H1 (cell line): ENCODE measurements around the gene B4GALNT3. TPM values are rescaled to one million over a fixed set of nuclear protein-coding genes. Genes with fewer than 3 reads are reported as not detected.

Experiments used
- CTCF ChIA-PET: fragments of 300-600 bp; sonication (Branson Sonifier 250); formaldehyde crosslinking; loops from one replicate; lab custom pipeline; 2021; ENCODE audit not compliant: partially characterized antibody; lab: Charles Lee
- POLR2A ChIA-PET: fragments of 300-600 bp; sonication (Branson Sonifier 250); formaldehyde crosslinking; loops from one replicate; lab custom pipeline; 2021; ENCODE audit warnings: inconsistent platforms; ENCODE audit not compliant: partially characterized antibody; lab: Charles Lee
- DNase-seq, 2 experiments: peaks; one replicate each; pipeline versions ENCODE4 v3.0.0 to v3.0.0-alpha.2; 2010 to 2022; ENCODE audit warnings: low spot score in 2 of 2, low read depth in 1 of 2, mixed read lengths in 1 of 2
- FAIRE-seq: peaks from 2 replicates; lab custom pipeline; 2011; peaks lifted over from hg19 to GRCh38; lab: Jason Lieb, UNC
- H2AFZ ChIP-seq: 2 replicates; pipeline ENCODE4 v1.8.1; 2012; ENCODE audit warnings: low read length, inconsistent platforms
- H2AK5ac ChIP-seq: 2 replicates; pipeline ENCODE4 v1.6.1; 2013; ENCODE audit warnings: low read depth, low read length
- H2BK120ac ChIP-seq: replicated peaks from 2 replicates; pipeline ENCODE3; 2013; ENCODE audit warnings: low read depth, low read length, inconsistent platforms
- H2BK12ac ChIP-seq: 2 replicates; pipeline ENCODE4 v1.6.1; 2013; ENCODE audit warnings: low read depth, low read length
- H2BK15ac ChIP-seq: 2 replicates; pipeline ENCODE4 v1.6.1; 2013; ENCODE audit warnings: low read length
- H2BK20ac ChIP-seq: 2 replicates; pipeline ENCODE4 v1.6.1; 2013; ENCODE audit warnings: low read length
- H2BK5ac ChIP-seq: 2 replicates; pipeline ENCODE4 v1.6.1; 2013; ENCODE audit warnings: low read depth, low read length
- H3K14ac ChIP-seq: 2 replicates; pipeline ENCODE4 v1.6.1; 2013; ENCODE audit warnings: inconsistent platforms; ENCODE audit not compliant: insufficient read length
- H3K18ac ChIP-seq: 2 replicates; pipeline ENCODE4 v1.6.1; 2013; ENCODE audit warnings: low read length; ENCODE audit errors: extremely low read depth
- H3K23ac ChIP-seq: 2 replicates; pipeline ENCODE4 v1.6.1; 2013; ENCODE audit warnings: inconsistent platforms; ENCODE audit not compliant: insufficient read length
- H3K23me2 ChIP-seq: 2 replicates; pipeline ENCODE4 v1.6.1; 2013; ENCODE audit warnings: low read depth, low read length
- H3K27ac ChIP-seq: 2 replicates; pipeline ENCODE4 v1.6.1; 2011; ENCODE audit warnings: low read depth, low read length, inconsistent platforms
- H3K27me3 ChIP-seq, 4 experiments: replicated peaks in 1 of 4; 1 replicate in 1 of 4; 2 replicates in 3 of 4; pipeline versions ENCODE4 v1.6.1 to v1.8.1; 2011 to 2013; ENCODE audit warnings: low read length in 3 of 4, mild to moderate bottlenecking in 3 of 4, inconsistent platforms in 2 of 4, mixed read lengths in 2 of 4, moderate library complexity in 1 of 4; ENCODE audit not compliant: control insufficient read depth in 3 of 4, insufficient read depth in 3 of 4; ENCODE audit errors: extremely low read depth in 1 of 4
- H3K36me3 ChIP-seq, 4 experiments: 2 replicates each; pipeline versions ENCODE4 v1.6.1 to v1.8.1; 2011 to 2013; ENCODE audit warnings: mild to moderate bottlenecking in 4 of 4, low read length in 3 of 4, moderate library complexity in 2 of 4, control low read depth in 1 of 4, inconsistent platforms in 1 of 4; ENCODE audit not compliant: insufficient read depth in 4 of 4, control insufficient read depth in 2 of 4
- H3K4ac ChIP-seq: replicated peaks from 2 replicates; pipeline ENCODE3; 2013; ENCODE audit warnings: low read length, low read depth, mixed read lengths, inconsistent platforms; ENCODE audit not compliant: insufficient read length
- H3K4me1 ChIP-seq, 4 experiments: replicated peaks in 1 of 4; 1 replicate in 1 of 4; 2 replicates in 3 of 4; pipeline versions ENCODE4 v1.6.1 to v1.8.1; 2011 to 2013; ENCODE audit warnings: low read length in 3 of 4, inconsistent platforms in 2 of 4, mixed read lengths in 1 of 4; ENCODE audit not compliant: insufficient read depth in 4 of 4, control insufficient read depth in 3 of 4
- H3K4me2 ChIP-seq, 2 experiments: 2 replicates each; pipeline versions ENCODE4 v1.6.1 to v1.8.1; 2011 to 2013; ENCODE audit warnings: low read depth in 2 of 2, low read length in 2 of 2, control low read depth in 1 of 2, inconsistent platforms in 1 of 2, mild to moderate bottlenecking in 1 of 2; ENCODE audit not compliant: insufficient read depth in 1 of 2
- H3K4me3 ChIP-seq, 4 experiments: fragments of 200-600, 300-600 bp in 1 of 4; sonication (generic), shearing (Covaris generic), sonication (Bioruptor Twin) in 1 of 4; 2 replicates each; pipeline versions ENCODE4 v1.5.1 to v1.8.1; 2011 to 2016; ENCODE audit warnings: low read length in 4 of 4, low read depth in 3 of 4, control low read depth in 2 of 4, inconsistent platforms in 2 of 4, mild to moderate bottlenecking in 2 of 4, mixed read lengths in 1 of 4, moderate library complexity in 1 of 4; ENCODE audit not compliant: insufficient read depth in 2 of 4; ENCODE audit errors: extremely low read depth in 1 of 4
- H3K56ac ChIP-seq: replicated peaks from 2 replicates; pipeline ENCODE3; 2013; ENCODE audit warnings: low read depth, mild to moderate bottlenecking, mixed read lengths, low read length, inconsistent platforms; ENCODE audit not compliant: insufficient read length
- H3K79me1 ChIP-seq: 2 replicates; pipeline ENCODE4 v1.6.1; 2013; ENCODE audit warnings: low read depth, low read length, control low read depth
- H3K79me2 ChIP-seq, 2 experiments: 2 replicates each; pipeline versions ENCODE4 v1.6.1 to v1.8.1; 2012 to 2013; ENCODE audit warnings: low read length in 2 of 2, mild to moderate bottlenecking in 2 of 2, inconsistent platforms in 1 of 2; ENCODE audit not compliant: insufficient read depth in 2 of 2, control insufficient read depth in 1 of 2
- H3K9ac ChIP-seq, 4 experiments: replicated peaks in 1 of 4; 1 replicate in 1 of 4; 2 replicates in 3 of 4; pipeline versions ENCODE4 v1.6.1 to v1.8.1; 2011 to 2013; ENCODE audit warnings: low read depth in 3 of 4, low read length in 3 of 4, control low read depth in 2 of 4, mild to moderate bottlenecking in 2 of 4, moderate library complexity in 2 of 4, inconsistent platforms in 1 of 4; ENCODE audit errors: extremely low read depth in 1 of 4
- H3K9me3 ChIP-seq, 2 experiments: 2 replicates each; pipeline versions ENCODE4 v1.6.1 to v1.8.1; 2012 to 2013; ENCODE audit warnings: mild to moderate bottlenecking in 2 of 2, moderate library complexity in 2 of 2, control low read depth in 1 of 2, inconsistent platforms in 1 of 2, low read depth in 1 of 2, low read length in 1 of 2, mixed read lengths in 1 of 2; ENCODE audit not compliant: insufficient read depth in 2 of 2
- H4K20me1 ChIP-seq, 2 experiments: replicated peaks in 1 of 2; 2 replicates each; pipeline versions ENCODE3 to v1.8.1; 2011 to 2013; ENCODE audit warnings: inconsistent platforms in 2 of 2, low read length in 2 of 2, mild to moderate bottlenecking in 1 of 2; ENCODE audit not compliant: insufficient read depth in 2 of 2, control insufficient read depth in 1 of 2
- H4K5ac ChIP-seq: 2 replicates; pipeline ENCODE4 v1.6.1; 2013; ENCODE audit warnings: low read length, low read depth, mixed read lengths, inconsistent platforms; ENCODE audit not compliant: insufficient read length
- H4K8ac ChIP-seq: 2 replicates; pipeline ENCODE4 v1.8.0; 2013; ENCODE audit warnings: mild to moderate bottlenecking, moderate library complexity, low read length, inconsistent platforms; ENCODE audit not compliant: insufficient read depth; ENCODE audit errors: extremely low read depth
- H4K91ac ChIP-seq: replicated peaks from 2 replicates; pipeline ENCODE3; 2013; ENCODE audit warnings: low read length, mixed read lengths, inconsistent platforms; ENCODE audit not compliant: insufficient read length
- ASH2L ChIP-seq: fragments of 200-600, 300-600 bp; sonication (generic); IDR thresholded peaks from one replicate; pipeline ENCODE4 v1.7.1; 2017; ENCODE audit warnings: low read length
- BRCA1 ChIP-seq: IDR thresholded peaks from 2 replicates; pipeline ENCODE4 v1.6.1; 2012; ENCODE audit warnings: low read depth, low read length, improper control_type of control experiment
- CBX5 ChIP-seq: fragments of 300-800, 300-1000 bp; sonication (generic); IDR thresholded peaks from 2 replicates; pipeline ENCODE4 v1.7.1; 2016; ENCODE audit warnings: antibody characterized with exemption, low read length, low read depth
- E2F6 ChIP-seq: IDR thresholded peaks from 2 replicates; pipeline ENCODE4 v1.6.1; 2012; ENCODE audit warnings: inconsistent platforms
- SP1 ChIP-seq: IDR thresholded peaks from 2 replicates; pipeline ENCODE4 v1.6.1; 2011; ENCODE audit warnings: low read depth, low read length
- SP4 ChIP-seq: IDR thresholded peaks from 2 replicates; pipeline ENCODE4 v1.6.1; 2012; ENCODE audit warnings: low read length, inconsistent platforms
- SUZ12 ChIP-seq: fragments of 200-600 bp; sonication (generic); IDR thresholded peaks from 2 replicates; pipeline ENCODE4 v1.6.1; 2012; ENCODE audit warnings: mild to moderate bottlenecking, inconsistent platforms, low read length, moderate library complexity, mixed read lengths
- TAF7 ChIP-seq: optimal IDR thresholded peaks from 2 replicates; pipeline ENCODE3; 2011; ENCODE audit warnings: low read depth, mild to moderate bottlenecking, inconsistent platforms, low read length, moderate library complexity, borderline replicate concordance
- TBP ChIP-seq: IDR thresholded peaks from 2 replicates; pipeline ENCODE4 v1.6.1; 2011; ENCODE audit warnings: low read depth, low read length, improper control_type of control experiment
- TEAD4 ChIP-seq: IDR thresholded peaks from 2 replicates; pipeline ENCODE4 v1.6.1; 2012; ENCODE audit warnings: low read depth, low read length, inconsistent platforms, mixed read lengths
- YY1 ChIP-seq: IDR thresholded peaks from 2 replicates; pipeline ENCODE4 v1.6.1; 2011; ENCODE audit warnings: low read depth, mild to moderate bottlenecking, low read length
- WGBS, 2 experiments: shearing (Covaris generic) in 1 of 2; methylation state at CpG; one replicate each; pipeline versions ENCODE4 v1.1.6 to v1.1.7; 2013 to 2015; ENCODE audit warnings: low lambda C conversion rate in 2 of 2, mixed read lengths in 2 of 2, inconsistent platforms in 1 of 2, low coverage in 1 of 2, missing lambda C conversion rate in 1 of 2; ENCODE audit not compliant: insufficient replicate concordance in 2 of 2, insufficient coverage in 1 of 2, insufficient read length in 1 of 2; ENCODE audit errors: extremely low coverage in 1 of 2, missing lambda C conversion rate in 1 of 2; 5-methylcytosine and 5-hydroxymethylcytosine counted together
- polyA plus RNA-seq, 7 experiments: library from polyadenylated mRNA; depleted of rRNA in 3 of 7; stranded (reverse) in 5 of 7; unstranded in 2 of 7; fragments of >200 nt in 5 of 7; fragments of 200-250 nt in 2 of 7; gene quantifications; 1 replicate in 5 of 7; 2 replicates in 1 of 7; 4 replicates in 1 of 7; pipeline versions ENCODE4 v1.2.1 to v1.2.3, GENCODE V29; 2011 to 2013; ENCODE audit warnings: missing spikeins in 2 of 7, mixed read lengths in 2 of 7
- total RNA-seq: library from RNA; stranded (reverse); fragmentation: NEBNext Ultra II Directional; extraction: Animal tissue kit (Norgen Biotek cat#: 25700); gene quantifications from 2 replicates; pipeline ENCODE4 v1.2.1, GENCODE V29; 2021
- TF ChIP-seq, protein P1 (sequence below), 3 experiments: IDR thresholded peaks; 1 replicate in 2 of 3; 2 replicates in 1 of 3; pipeline versions ENCODE4 v1.5.1 to v1.6.1; 2011; ENCODE audit warnings: low read length in 3 of 3, mild to moderate bottlenecking in 3 of 3, inconsistent platforms in 2 of 3, low read depth in 1 of 3, moderate library complexity in 1 of 3; ENCODE audit not compliant: insufficient read depth in 1 of 3; ENCODE audit errors: control extremely low read depth in 1 of 3

The B4GALNT3 gene
- total and polyA plus RNA-seq, 2 of the 8 experiments (the other 6 are each of a cell fraction or from before 2014, with no cell fraction given): 12.5 to 20.3 TPM

DNA sequence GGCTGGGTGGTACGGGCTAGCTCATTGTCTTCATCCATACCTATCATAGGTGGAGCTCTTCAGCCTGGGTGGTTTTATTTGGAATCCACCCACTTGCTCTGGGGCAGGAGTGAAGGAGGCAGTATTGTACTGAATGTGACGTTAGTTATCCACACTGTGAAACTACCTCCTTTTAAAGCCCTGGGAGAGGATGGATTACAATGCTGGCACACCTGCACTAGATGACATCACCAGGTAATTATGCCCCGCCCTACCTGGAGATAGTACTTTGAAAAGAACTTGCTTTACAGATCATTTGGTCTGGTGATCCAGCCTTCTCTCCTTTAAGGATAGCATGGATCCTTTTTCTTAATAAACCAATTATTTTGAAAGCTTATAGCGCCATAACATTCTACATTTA is 78.0 kb downstream of the B4GALNT3 start:
- CTCF ChIA-PET: interaction anchor here (1.0 to 10.4 kb wide), 9 partner anchors 8 to 96 kb away, joined by 3 to 163 read pairs (median 8); partner anchors contain the start of gene B4GALNT3
- Histone ChIP-seq H3K23me2 (no peaks in the 10 kb centered on the region), H3K27me3 (no peaks in the 10 kb centered on the region), H3K4me1 (peaks cover 0 to 17% (median 8%) of the 10 kb centered on the region in 4 experiments; a peak in 5 of 7 replicates), H2AFZ (no peak overlapping the region), H3K18ac (no peak overlapping the region), H3K4me2 (no peak overlapping the region), H3K27ac (no peak overlapping the region), H3K23ac (no peak overlapping the region), H3K79me1 (no peaks in the 10 kb centered on the region), H3K4me3 (no peak overlapping the region), H3K14ac (no peak overlapping the region), H3K9me3 (no peaks in the 10 kb centered on the region), H4K8ac (no peak overlapping the region), H2BK120ac (no peak overlapping the region), H3K36me3 (no peaks in the 10 kb centered on the region), H2BK15ac (no peak overlapping the region), H4K91ac (no peak overlapping the region), H2BK20ac (no peak overlapping the region), H3K4ac (no peak overlapping the region), H3K9ac (no peak overlapping the region), H4K20me1 (no peaks in the 10 kb centered on the region), H3K56ac (no peak overlapping the region), H2BK12ac (no peak overlapping the region), H3K79me2 (no peaks in the 10 kb centered on the region), H2AK5ac (no peak overlapping the region), H2BK5ac (no peak overlapping the region), H4K5ac (no peak overlapping the region)
- POLR2A ChIA-PET: no interaction called here
- no peak for FAIRE-seq
- whole genome bisulfite sequencing, 2 experiments: 90% methylated on average over 4 of the region's 4 CpGs; no CpG with 5 or more reads in 1 of the 2 experiments
- DNase-seq: no peak
- TF ChIP-seq SUZ12: no peak
- no peak for TF ChIP-seq BRCA1
- TF ChIP-seq, protein P1, sequence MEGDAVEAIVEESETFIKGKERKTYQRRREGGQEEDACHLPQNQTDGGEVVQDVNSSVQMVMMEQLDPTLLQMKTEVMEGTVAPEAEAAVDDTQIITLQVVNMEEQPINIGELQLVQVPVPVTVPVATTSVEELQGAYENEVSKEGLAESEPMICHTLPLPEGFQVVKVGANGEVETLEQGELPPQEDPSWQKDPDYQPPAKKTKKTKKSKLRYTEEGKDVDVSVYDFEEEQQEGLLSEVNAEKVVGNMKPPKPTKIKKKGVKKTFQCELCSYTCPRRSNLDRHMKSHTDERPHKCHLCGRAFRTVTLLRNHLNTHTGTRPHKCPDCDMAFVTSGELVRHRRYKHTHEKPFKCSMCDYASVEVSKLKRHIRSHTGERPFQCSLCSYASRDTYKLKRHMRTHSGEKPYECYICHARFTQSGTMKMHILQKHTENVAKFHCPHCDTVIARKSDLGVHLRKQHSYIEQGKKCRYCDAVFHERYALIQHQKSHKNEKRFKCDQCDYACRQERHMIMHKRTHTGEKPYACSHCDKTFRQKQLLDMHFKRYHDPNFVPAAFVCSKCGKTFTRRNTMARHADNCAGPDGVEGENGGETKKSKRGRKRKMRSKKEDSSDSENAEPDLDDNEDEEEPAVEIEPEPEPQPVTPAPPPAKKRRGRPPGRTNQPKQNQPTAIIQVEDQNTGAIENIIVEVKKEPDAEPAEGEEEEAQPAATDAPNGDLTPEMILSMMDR (IDR thresholded peaks at IDR 0.05; ENCODE audit: control extremely low read depth in 1 of 3, insufficient read depth in 1 of 3, low read depth in 1 of 3, low read length in 3 of 3): no peak
- no peak for TF ChIP-seq YY1
- no peak for TF ChIP-seq TBP
- no peak for TF ChIP-seq ASH2L
- TF ChIP-seq SP1: no peak
- TF ChIP-seq TAF7: no peak
- no peak for TF ChIP-seq CBX5
- TF ChIP-seq TEAD4: no peak
- TF ChIP-seq E2F6: no peak
- TF ChIP-seq SP4: no peak
